ENCODE measurements around the gene SHC3.

SHC3 gene

GRCh38 chr9:89183146-89183545 lies 4.5 kb upstream of the SHC3 start:
- no peak for DNase-seq

- DNase-seq: no peak
These were observed 3.8 kb upstream of the SHC3 start for GRCh38 chr9:89182369-89182768.

- DNase-seq: no peak
These were observed 1.5 kb upstream of the SHC3 start for GRCh38 chr9:89179895-89180734.

GRCh38 chr9:89179540-89179894 lies 899 bp upstream of the SHC3 start:
- no peak for DNase-seq

- DNase-seq: no peak
These were observed 367 bp upstream of the SHC3 start for GRCh38 chr9:89178830-89179539.

- DNase-seq: no peak
These were observed 1.3 kb downstream of the SHC3 start for GRCh38 chr9:89177012-89177943.

- DNase-seq: no peak
These were observed 2.8 kb downstream of the SHC3 start for GRCh38 chr9:89175828-89176261.

GRCh38 chr9:89174291-89174690 lies 4.3 kb downstream of the SHC3 start:
- no peak for DNase-seq

GRCh38 chr9:89173072-89173471 lies 5.5 kb downstream of the SHC3 start:
- DNase-seq: no peak

GRCh38 chr9:89172398-89172797 lies 6.2 kb downstream of the SHC3 start:
- DNase-seq: no peak

GRCh38 chr9:89171693-89172092 lies 6.9 kb downstream of the SHC3 start:
- no peak for DNase-seq

- no peak for DNase-seq
These were observed 7.4 kb downstream of the SHC3 start for GRCh38 chr9:89171231-89171630.

- no peak for DNase-seq
These were observed 9.5 kb downstream of the SHC3 start for GRCh38 chr9:89168901-89169813.

GRCh38 chr9:89167788-89168187 lies 10.8 kb downstream of the SHC3 start:
- DNase-seq: no peak

GRCh38 chr9:89166852-89167251 lies 11.8 kb downstream of the SHC3 start:
- DNase-seq: no peak

- no peak for DNase-seq
These were observed 12.7 kb downstream of the SHC3 start for GRCh38 chr9:89165880-89166279.

- DNase-seq: no peak
These were observed 13.3 kb downstream of the SHC3 start for GRCh38 chr9:89165341-89165740.

GRCh38 chr9:89161221-89161620 lies 17.4 kb downstream of the SHC3 start:
- no peak for DNase-seq

- DNase-seq: no peak
These were observed 17.8 kb downstream of the SHC3 start for GRCh38 chr9:89160806-89161205.

GRCh38 chr9:89154651-89155336 lies 23.8 kb downstream of the SHC3 start:
- DNase-seq: no peak

GRCh38 chr9:89154218-89154617 lies 24.4 kb downstream of the SHC3 start:
- DNase-seq: no peak
